ENCODE measurements around the gene TMED9.

Gene TMED9

DNA sequence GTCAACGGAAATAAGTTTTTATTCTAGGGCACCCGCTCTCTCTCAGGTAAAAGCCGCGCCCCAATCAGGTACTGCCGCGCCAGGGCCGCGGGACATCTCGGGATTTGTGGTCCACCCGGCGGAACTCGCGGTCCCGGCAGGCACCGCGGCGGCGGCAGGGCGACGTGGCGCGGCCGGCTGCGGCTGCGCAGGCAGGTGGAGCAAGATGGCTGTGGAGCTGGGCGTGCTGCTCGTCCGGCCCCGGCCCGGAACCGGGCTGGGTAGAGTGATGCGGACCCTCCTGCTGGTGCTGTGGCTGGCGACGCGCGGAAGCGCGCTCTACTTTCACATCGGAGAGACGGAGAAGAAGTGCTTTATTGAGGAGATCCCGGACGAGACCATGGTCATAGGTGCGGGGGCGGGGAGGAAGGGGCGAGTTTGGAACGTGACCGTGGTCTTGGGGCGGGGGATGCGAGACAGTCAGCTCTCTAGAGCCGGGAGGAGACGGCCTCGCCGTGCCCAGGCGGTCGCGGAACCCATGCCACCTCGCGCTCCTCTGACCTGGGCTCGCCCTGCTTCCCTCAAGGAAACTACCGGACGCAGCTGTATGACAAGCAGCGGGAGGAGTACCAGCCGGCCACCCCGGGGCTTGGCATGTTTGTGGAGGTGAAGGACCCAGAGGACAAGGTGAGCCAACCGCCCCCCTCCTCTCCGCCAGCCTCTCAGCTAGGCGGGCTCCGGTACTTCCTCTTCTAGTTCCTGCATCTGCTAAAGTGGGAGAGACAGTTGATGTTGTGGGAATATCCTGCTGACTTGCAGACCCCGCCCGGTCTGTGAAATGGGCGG is at the start of gene TMED9:
Gene TMED9 (plus strand): TSS at position 194 of the 825 bp plus-strand sequence. CDS start 12 bp downstream, at position 206.
- peak within 1 kb of the TSS; percentile 88 to 92 for H3K4me3 ChIP-seq (ENCODE audit: low read depth in 1 of 2, low read length in 2 of 2)
- peak within 1 kb of the TSS; percentile 80 for H3K9ac ChIP-seq (ENCODE audit: low read length)
- peak within 1 kb of the TSS; percentile 85 for H3K27ac ChIP-seq (ENCODE audit: low read depth, low read length)
- H3K9me3 ChIP-seq (ENCODE audit: low read length), result no peaks in the 10 kb centered on the region
- H3K4me1 ChIP-seq (ENCODE audit: insufficient read depth, low read length), result peaks cover 20% of the 10 kb centered on the region
- peaks cover 34% of the 10 kb centered on the region for H3K36me3 ChIP-seq (ENCODE audit: insufficient read depth, low read length)
- peaks cover 0 to 6% of the 10 kb centered on the region in 2 donors for H3K27me3 ChIP-seq (ENCODE audit: control insufficient read depth in 1 of 2, insufficient read depth in 2 of 2, low read length in 2 of 2)

DNA sequence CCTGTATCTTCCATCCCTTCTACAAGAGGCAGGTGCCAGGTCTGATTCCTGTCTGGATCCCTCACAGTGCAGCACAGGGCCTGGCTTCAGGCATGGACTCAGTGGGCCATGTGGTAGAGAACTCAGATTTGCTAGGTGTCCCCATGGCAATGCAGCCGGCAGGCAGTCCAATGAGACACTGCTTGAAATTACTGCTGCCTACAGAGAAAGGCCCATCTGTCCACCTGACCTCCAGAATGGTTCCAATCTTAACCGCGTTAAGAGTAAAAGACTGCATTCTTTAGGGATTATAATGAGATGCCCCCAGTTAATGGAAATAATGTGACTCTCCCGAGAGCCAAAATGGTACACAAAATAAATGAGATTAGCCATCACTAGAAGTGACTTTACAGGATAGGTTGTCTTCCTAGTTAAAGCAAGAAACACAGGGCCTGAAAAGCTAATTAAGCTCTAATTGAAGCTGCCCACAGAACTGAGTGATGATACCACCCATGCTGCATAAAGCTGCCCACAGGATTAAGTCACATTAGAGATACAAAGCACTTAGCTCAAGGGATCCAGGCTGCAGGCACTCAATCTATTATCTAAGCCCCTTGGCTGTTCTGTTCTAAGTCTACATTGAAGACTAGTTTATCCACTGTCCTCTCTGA is 49.1 kb upstream of the TMED9 start:
- Histone ChIP-seq H3K4me3 (ENCODE audit: low read depth in 1 of 2, low read length in 2 of 2) (no peak overlapping the region), H3K36me3 (ENCODE audit: insufficient read depth, low read length) (peaks cover 5% of the 10 kb centered on the region), H3K27me3 (ENCODE audit: control insufficient read depth in 1 of 2, insufficient read depth in 2 of 2, low read length in 2 of 2) (no peaks in the 10 kb centered on the region), H3K9ac (ENCODE audit: low read length) (no peak overlapping the region), H3K9me3 (ENCODE audit: low read length) (no peaks in the 10 kb centered on the region), H3K4me1 (ENCODE audit: insufficient read depth, low read length) (peaks cover 56% of the 10 kb centered on the region), H3K27ac (ENCODE audit: low read depth, low read length) (no peak overlapping the region)

DNA sequence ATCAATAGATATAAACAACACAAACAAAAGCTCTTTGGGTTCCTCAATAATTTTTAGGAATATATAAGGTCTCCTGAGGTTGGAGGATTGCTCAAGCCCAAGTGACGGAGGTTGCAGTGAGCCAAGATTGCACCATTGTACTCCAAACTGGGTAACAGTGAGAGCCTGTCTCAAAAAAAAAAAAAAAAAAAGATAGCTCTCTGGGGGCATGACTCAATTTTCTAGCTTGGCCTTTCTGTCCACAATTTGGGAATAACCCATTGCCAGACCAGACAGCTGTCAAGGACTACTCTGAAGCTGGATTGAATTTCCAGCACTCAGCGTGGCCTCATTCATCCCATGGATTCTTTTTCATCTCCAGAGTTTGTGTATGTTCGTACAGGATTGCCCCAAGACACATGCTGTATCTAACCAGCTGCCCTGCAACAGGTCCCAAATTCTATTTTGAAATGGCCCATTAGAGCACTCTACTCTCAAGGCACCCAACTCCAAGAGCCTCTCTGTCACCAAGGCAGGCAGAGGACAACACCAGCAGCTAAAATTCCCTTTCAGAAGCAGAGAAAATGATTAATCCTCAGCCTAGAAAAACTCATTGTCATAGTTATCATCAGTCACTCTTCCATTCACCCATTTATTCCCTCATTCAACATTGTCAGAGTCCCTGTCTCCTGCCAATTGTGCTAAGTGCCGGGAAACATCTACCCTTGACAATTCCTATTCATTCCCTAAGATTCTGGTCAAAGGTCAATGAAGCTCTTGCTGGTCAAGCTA is 46.3 kb upstream of the TMED9 start:
- no peaks in the 10 kb centered on the region for H3K27me3 ChIP-seq (ENCODE audit: control insufficient read depth in 1 of 2, insufficient read depth in 2 of 2, low read length in 2 of 2)
- peaks cover 52% of the 10 kb centered on the region for H3K4me1 ChIP-seq (ENCODE audit: insufficient read depth, low read length)
- peaks cover 3% of the 10 kb centered on the region for H3K36me3 ChIP-seq (ENCODE audit: insufficient read depth, low read length)
- peak overlapping the region; percentile 41 for H3K27ac ChIP-seq (ENCODE audit: low read depth, low read length)
- H3K9ac ChIP-seq (ENCODE audit: low read length), result no peak overlapping the region
- H3K9me3 ChIP-seq (ENCODE audit: low read length), result no peaks in the 10 kb centered on the region
- H3K4me3 ChIP-seq (ENCODE audit: low read depth in 1 of 2, low read length in 2 of 2), result no peak overlapping the region

DNA sequence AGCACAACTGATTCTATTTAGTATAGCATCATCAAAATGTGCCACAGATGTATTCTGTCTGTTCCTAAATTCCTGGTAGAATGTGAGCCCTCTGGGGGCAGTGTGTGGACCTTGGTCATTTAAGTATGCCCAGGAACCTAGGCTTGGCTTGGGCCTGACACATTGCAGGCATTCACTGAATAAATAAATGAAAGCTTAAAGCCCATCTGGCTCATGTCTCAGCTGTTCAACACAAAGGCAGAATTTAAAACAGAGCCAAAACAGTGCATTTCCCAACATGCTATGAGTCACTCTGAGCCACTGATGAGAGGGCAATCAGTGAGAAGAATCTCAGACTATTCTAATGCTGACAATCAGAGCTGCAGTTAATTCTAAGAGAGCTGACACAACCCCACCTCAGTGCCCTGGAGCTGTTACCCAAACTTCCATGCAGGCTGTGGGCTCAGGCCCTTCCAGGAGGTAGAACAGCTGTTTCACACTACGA is 45.7 kb upstream of the TMED9 start:
- Histone ChIP-seq H3K36me3 (ENCODE audit: insufficient read depth, low read length) (peaks cover 8% of the 10 kb centered on the region), H3K4me1 (ENCODE audit: insufficient read depth, low read length) (peaks cover 52% of the 10 kb centered on the region), H3K27ac (ENCODE audit: low read depth, low read length) (peak overlapping the region; percentile 41), H3K4me3 (ENCODE audit: low read depth in 1 of 2, low read length in 2 of 2) (peak overlapping the region in 1 of 2 donors; percentile 26), H3K9me3 (ENCODE audit: low read length) (no peaks in the 10 kb centered on the region), H3K9ac (ENCODE audit: low read length) (no peak overlapping the region), H3K27me3 (ENCODE audit: control insufficient read depth in 1 of 2, insufficient read depth in 2 of 2, low read length in 2 of 2) (no peaks in the 10 kb centered on the region)

DNA sequence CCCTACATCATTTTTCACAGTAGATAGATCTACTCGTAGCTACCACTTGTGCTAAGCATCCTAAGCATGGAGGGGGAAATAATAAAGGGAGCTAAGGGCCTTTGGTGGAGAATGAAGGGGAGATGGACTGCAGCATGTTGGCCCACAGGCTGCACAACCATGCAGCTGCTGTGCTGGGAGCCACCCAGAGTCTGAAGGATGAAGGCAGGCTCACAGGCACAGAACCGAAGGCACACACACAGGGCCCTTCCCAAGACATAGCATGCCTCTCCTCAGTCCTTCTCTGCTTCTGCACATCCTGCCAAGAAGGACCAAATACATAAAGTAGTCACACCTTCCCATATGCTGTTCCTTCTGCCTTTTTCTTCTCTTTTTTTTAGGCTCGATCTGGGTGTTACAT is 44.3 kb upstream of the TMED9 start:
- no peak overlapping the region for H3K9ac ChIP-seq (ENCODE audit: low read length)
- peaks cover 60% of the 10 kb centered on the region for H3K4me1 ChIP-seq (ENCODE audit: insufficient read depth, low read length)

DNA sequence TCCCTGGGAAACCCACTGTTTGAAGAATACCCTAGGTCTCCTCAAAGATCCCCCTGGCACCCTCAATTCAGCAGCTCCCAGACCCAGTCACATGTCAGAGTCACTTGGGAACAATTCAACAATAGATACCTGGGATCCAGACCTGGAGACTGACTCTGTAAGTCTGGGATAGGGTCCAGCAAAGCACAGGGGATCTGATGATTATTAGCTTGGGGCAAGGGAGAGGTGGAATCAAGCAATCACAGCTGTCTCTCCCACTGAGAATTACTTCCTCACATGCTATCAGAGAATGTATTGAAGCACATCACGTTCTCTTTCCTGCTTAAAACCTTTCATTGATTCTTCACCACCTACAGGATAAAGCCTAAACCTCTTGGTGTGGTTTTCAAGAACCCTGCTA is 43.5 kb upstream of the TMED9 start:
- H3K27me3 ChIP-seq (ENCODE audit: control insufficient read depth in 1 of 2, insufficient read depth in 2 of 2, low read length in 2 of 2), result no peaks in the 10 kb centered on the region
- H3K4me1 ChIP-seq (ENCODE audit: insufficient read depth, low read length), result peaks cover 62% of the 10 kb centered on the region
- no peak overlapping the region for H3K9ac ChIP-seq (ENCODE audit: low read length)
- no peaks in the 10 kb centered on the region for H3K9me3 ChIP-seq (ENCODE audit: low read length)
- H3K27ac ChIP-seq (ENCODE audit: low read depth, low read length), result no peak overlapping the region
- H3K4me3 ChIP-seq (ENCODE audit: low read depth in 1 of 2, low read length in 2 of 2), result no peak overlapping the region
- H3K36me3 ChIP-seq (ENCODE audit: insufficient read depth, low read length), result peaks cover 24% of the 10 kb centered on the region

More for the DNA sequence above, 44.3 kb upstream of the TMED9 start:
- peaks cover 20% of the 10 kb centered on the region for H3K36me3 ChIP-seq (ENCODE audit: insufficient read depth, low read length)
- no peaks in the 10 kb centered on the region for H3K27me3 ChIP-seq (ENCODE audit: control insufficient read depth in 1 of 2, insufficient read depth in 2 of 2, low read length in 2 of 2)
- no peak overlapping the region for H3K4me3 ChIP-seq (ENCODE audit: low read depth in 1 of 2, low read length in 2 of 2)
- no peaks in the 10 kb centered on the region for H3K9me3 ChIP-seq (ENCODE audit: low read length)
- peak overlapping the region; percentile 15 for H3K27ac ChIP-seq (ENCODE audit: low read depth, low read length)

DNA sequence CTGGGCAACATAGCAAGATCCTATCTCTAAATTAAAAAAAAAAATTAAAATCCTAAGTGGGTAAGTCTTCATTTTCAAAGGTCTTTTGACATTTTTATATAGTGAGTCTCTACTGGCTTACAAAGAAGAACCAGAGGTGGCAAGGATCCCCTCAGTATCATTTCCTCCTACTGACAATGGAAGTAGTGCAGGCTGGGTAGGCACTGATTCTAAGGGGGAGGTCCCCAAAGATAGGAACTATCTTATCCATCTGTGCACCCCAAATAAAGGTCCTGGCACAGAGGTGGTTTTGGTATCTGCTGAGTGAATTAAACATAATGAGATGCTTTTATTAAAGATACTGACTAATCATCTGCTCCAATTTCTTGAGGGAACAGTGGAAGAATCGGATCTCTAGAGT is 41.9 kb upstream of the TMED9 start:
- Histone ChIP-seq H3K9me3 (ENCODE audit: low read length) (no peaks in the 10 kb centered on the region), H3K4me1 (ENCODE audit: insufficient read depth, low read length) (peaks cover 52% of the 10 kb centered on the region), H3K4me3 (ENCODE audit: low read depth in 1 of 2, low read length in 2 of 2) (no peak overlapping the region), H3K27me3 (ENCODE audit: control insufficient read depth in 1 of 2, insufficient read depth in 2 of 2, low read length in 2 of 2) (no peaks in the 10 kb centered on the region), H3K27ac (ENCODE audit: low read depth, low read length) (no peak overlapping the region), H3K36me3 (ENCODE audit: insufficient read depth, low read length) (peaks cover 24% of the 10 kb centered on the region), H3K9ac (ENCODE audit: low read length) (no peak overlapping the region)

DNA sequence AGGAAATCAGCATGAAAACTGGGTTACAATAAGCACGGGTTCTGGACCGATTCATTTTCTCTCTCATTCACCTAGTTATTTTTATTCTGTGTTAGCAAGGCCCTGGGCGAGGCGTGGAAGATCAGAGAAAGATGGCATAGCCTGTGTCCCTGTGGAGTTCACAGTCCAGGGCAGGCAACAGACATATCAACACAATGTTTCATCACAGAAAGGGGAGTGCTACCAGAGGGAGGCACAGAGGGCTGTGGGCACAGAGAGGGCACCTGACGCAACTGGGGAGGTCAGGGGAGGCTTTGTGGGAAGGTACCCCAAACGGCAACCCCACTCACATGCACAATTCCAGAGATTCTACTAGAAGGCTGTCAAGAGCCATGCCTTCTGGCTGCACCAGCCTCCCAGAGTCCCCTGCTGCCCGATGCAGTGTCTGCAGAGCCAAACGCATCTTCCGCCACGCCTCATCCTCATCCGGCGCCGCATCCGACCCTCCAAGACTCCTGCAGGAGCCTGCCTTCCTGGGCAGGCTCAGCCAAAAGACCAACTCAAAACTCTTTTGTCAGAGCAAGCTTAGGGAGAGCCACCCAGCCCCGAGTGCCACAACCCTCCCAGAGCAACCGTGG is 39.1 kb upstream of the TMED9 start:
- Histone ChIP-seq H3K4me1 (ENCODE audit: insufficient read depth, low read length) (peaks cover 31% of the 10 kb centered on the region), H3K9me3 (ENCODE audit: low read length) (no peaks in the 10 kb centered on the region), H3K27ac (ENCODE audit: low read depth, low read length) (peak overlapping the region; percentile 78), H3K27me3 (ENCODE audit: control insufficient read depth in 1 of 2, insufficient read depth in 2 of 2, low read length in 2 of 2) (no peaks in the 10 kb centered on the region), H3K36me3 (ENCODE audit: insufficient read depth, low read length) (peaks cover 24% of the 10 kb centered on the region), H3K9ac (ENCODE audit: low read length) (peak overlapping the region; percentile 30), H3K4me3 (ENCODE audit: low read depth in 1 of 2, low read length in 2 of 2) (peak overlapping the region; percentile 71 to 73)

DNA sequence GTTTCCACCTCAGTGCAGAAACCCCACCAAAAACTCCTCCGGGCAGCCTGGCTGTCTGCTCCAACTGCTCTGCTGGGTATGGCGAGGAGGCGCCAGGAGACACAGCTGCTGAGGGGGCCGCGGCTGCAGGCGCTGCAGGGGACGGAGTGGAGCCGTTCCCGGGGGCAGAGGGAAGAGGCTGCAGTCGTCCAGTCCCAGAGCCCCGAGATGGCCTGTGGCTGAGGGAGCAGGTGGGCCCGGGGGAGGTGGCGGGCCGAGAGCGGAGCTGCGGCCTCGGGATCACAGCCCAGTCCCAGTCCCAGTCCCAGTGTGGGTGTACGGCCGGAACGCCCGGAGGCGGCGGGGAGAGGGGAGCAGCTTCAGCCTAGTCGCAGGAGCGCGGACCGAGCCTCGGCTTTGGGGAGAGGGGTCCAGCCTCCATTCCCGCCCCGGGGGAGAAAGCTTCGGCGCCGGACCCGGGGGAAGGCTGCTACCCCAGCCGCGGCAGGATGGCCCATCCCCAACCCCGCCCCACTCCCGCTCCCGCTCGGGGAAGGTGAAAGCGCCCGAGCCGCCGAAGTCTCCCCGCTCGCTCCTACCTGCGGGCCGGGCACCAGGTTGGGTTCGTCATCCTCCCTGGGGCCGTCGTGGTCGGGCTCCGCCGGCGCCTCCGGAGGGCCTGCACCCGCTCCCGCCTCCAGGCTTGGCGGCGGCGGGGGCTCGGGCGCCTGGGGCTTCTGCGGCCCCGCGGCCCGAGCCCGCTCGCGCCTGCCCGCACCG is 38.2 kb upstream of the TMED9 start:
- peak overlapping the region; percentile 71 to 73 for H3K4me3 ChIP-seq (ENCODE audit: low read depth in 1 of 2, low read length in 2 of 2)
- H3K27ac ChIP-seq (ENCODE audit: low read depth, low read length), result peak overlapping the region; percentile 78
- H3K9ac ChIP-seq (ENCODE audit: low read length), result peak overlapping the region; percentile 53
- peaks cover 24% of the 10 kb centered on the region for H3K36me3 ChIP-seq (ENCODE audit: insufficient read depth, low read length)
- H3K4me1 ChIP-seq (ENCODE audit: insufficient read depth, low read length), result peaks cover 22% of the 10 kb centered on the region
- no peaks in the 10 kb centered on the region for H3K9me3 ChIP-seq (ENCODE audit: low read length)
- H3K27me3 ChIP-seq (ENCODE audit: control insufficient read depth in 1 of 2, insufficient read depth in 2 of 2, low read length in 2 of 2), result no peaks in the 10 kb centered on the region

DNA sequence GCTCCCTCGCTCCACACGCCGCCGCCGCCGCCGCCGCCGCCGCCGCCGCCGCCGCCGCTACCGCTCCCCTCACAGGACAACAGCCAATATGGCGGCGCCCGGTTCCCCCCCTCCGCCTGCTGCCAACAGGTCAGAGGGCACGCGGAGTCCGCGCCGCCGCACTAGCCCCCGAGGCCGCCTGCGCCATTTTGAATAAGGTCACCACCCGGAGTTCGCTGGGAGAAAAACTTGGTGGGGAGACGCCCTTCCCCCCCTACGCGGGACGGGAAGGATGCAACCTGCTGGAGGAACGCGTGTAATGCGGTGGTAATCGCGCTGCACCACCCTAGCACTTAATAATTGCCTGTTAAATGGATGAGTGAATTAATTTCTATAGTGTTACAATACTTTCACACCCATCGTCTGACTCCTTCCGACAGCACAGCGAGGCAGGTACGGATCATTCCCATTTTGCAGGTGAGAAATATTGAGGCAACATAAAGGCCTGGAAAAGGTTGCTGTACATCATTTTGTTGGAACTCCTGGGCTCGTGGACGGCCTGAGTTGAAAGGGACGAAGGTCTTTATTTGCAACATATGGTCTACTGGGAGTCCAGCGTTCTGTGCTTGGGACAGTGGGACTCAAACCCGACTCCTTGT is 37.4 kb upstream of the TMED9 start, which contains the start of gene FAM193B:
Gene FAM193B (minus strand): TSS at position 90 of the 638 bp plus-strand sequence. CDS start 105 bp downstream, outside the sequence.
- Histone ChIP-seq H3K4me3 (ENCODE audit: low read depth in 1 of 2, low read length in 2 of 2) (peak within 1 kb of the TSS; percentile 71 to 93), H3K9ac (ENCODE audit: low read length) (peak within 1 kb of the TSS; percentile 53), H3K4me1 (ENCODE audit: insufficient read depth, low read length) (peaks cover 21% of the 10 kb centered on the region)

More for the DNA sequence above, 37.4 kb upstream of the TMED9 start, which contains the start of gene FAM193B:
- Histone ChIP-seq H3K9me3 (ENCODE audit: low read length) (no peaks in the 10 kb centered on the region), H3K36me3 (ENCODE audit: insufficient read depth, low read length) (peaks cover 24% of the 10 kb centered on the region), H3K27ac (ENCODE audit: low read depth, low read length) (peak within 1 kb of the TSS; percentile 78), H3K27me3 (ENCODE audit: control insufficient read depth in 1 of 2, insufficient read depth in 2 of 2, low read length in 2 of 2) (no peaks in the 10 kb centered on the region)
